ENCODE data around the gene ARHGAP44.

- TF ChIP-seq, protein P1, sequence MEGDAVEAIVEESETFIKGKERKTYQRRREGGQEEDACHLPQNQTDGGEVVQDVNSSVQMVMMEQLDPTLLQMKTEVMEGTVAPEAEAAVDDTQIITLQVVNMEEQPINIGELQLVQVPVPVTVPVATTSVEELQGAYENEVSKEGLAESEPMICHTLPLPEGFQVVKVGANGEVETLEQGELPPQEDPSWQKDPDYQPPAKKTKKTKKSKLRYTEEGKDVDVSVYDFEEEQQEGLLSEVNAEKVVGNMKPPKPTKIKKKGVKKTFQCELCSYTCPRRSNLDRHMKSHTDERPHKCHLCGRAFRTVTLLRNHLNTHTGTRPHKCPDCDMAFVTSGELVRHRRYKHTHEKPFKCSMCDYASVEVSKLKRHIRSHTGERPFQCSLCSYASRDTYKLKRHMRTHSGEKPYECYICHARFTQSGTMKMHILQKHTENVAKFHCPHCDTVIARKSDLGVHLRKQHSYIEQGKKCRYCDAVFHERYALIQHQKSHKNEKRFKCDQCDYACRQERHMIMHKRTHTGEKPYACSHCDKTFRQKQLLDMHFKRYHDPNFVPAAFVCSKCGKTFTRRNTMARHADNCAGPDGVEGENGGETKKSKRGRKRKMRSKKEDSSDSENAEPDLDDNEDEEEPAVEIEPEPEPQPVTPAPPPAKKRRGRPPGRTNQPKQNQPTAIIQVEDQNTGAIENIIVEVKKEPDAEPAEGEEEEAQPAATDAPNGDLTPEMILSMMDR (IDR thresholded peaks at IDR 0.05), result no peak
- no peak for TF ChIP-seq EZH2 (IDR thresholded peaks at IDR 0.05; ENCODE audit: borderline replicate concordance, insufficient read depth, low read depth, low read length, poor library complexity, severe bottlenecking)
Observed at GRCh38 chr17:12842936-12843335, 53.6 kb downstream of the ARHGAP44 start.

All from B cell (primary cell).